ENCODE measurements around the gene ELP4. TPM values are rescaled to one million over a fixed set of nuclear protein-coding genes. Genes with fewer than 3 reads are reported as not detected.

ELP4 gene
- total RNA-seq, 1 experiment from 2014 or later = 15.2 TPM

- Histone ChIP-seq H3K27ac (ENCODE audit: insufficient read length, low read depth, low read length) (no peak overlapping the region), H4K91ac (ENCODE audit: insufficient read length, low read depth, low read length) (no peak overlapping the region), H3K4me1 (ENCODE audit: insufficient read depth, low read length) (no peaks in the 10 kb centered on the region), H3K9me3 (ENCODE audit: control insufficient read depth, low read depth, low read length) (no peaks in the 10 kb centered on the region), H2BK12ac (ENCODE audit: insufficient read length, low read depth, low read length) (no peak overlapping the region), H2AK5ac (ENCODE audit: insufficient read length, low read length) (no peak overlapping the region), H3K79me2 (ENCODE audit: insufficient read depth, low read length) (no peaks in the 10 kb centered on the region), H3K4me2 (ENCODE audit: insufficient read depth, insufficient read length, low read length) (no peak overlapping the region), H3K4ac (ENCODE audit: low read depth, low read length) (no peak overlapping the region), H3T11ph (ENCODE audit: low read length) (no peak overlapping the region), H4K5ac (ENCODE audit: insufficient read length, low read depth, low read length) (no peak overlapping the region), H2BK120ac (ENCODE audit: low read depth, low read length, poor library complexity, severe bottlenecking) (no peak overlapping the region), H4K8ac (replicated peaks; ENCODE audit: insufficient read length, low read depth, low read length) (no peak overlapping the region), H3K18ac (ENCODE audit: insufficient read length, low read depth, low read length) (no peak overlapping the region), H3K27me3 (ENCODE audit: insufficient read depth, low read length) (no peaks in the 10 kb centered on the region), H3K9ac (ENCODE audit: extremely low read depth, insufficient read length, low read length) (no peak overlapping the region), H3K14ac (ENCODE audit: insufficient read depth, low read length) (no peak overlapping the region), H2BK20ac (ENCODE audit: low read depth, low read length, poor library complexity, severe bottlenecking) (no peak overlapping the region), H3K23ac (ENCODE audit: insufficient read length, low read depth, low read length) (no peak overlapping the region), H3K79me1 (ENCODE audit: insufficient read depth, low read depth, low read length, poor library complexity, severe bottlenecking) (no peaks in the 10 kb centered on the region), H2BK5ac (ENCODE audit: insufficient read length, low read length) (no peak overlapping the region), H4K20me1 (ENCODE audit: control insufficient read depth, insufficient read depth, insufficient read length) (no peaks in the 10 kb centered on the region), H2AFZ (ENCODE audit: low read length) (no peak overlapping the region), H3K56ac (ENCODE audit: insufficient read length, low read depth, low read length) (no peak overlapping the region), H2BK15ac (ENCODE audit: low read depth, low read length) (no peak overlapping the region), H3K23me2 (ENCODE audit: insufficient read length, low read depth, low read length, poor library complexity, severe bottlenecking) (no peaks in the 10 kb centered on the region)
- Mint-ChIP-seq H3K36me3 (ENCODE audit: insufficient read depth in 1 of 3, low read depth in 3 of 3) (peaks cover 0 to 1% (median 0%) of the 10 kb centered on the region in 3 experiments; a peak in 1 of 7 replicates), H3K9me3 (no peaks in the 10 kb centered on the region), H3K4me1 (peaks cover 21 to 31% of the 10 kb centered on the region in 2 experiments), H3K27ac (no peak overlapping the region), H3K27me3 (ENCODE audit: low read depth) (no peaks in the 10 kb centered on the region), H3K4me3 (no peak overlapping the region)
- no peak for DNase-seq
- TF ChIP-seq CTCF (conservative IDR thresholded peaks at IDR 0.05) = no peak
- WGBS (ENCODE audit: extremely low coverage, insufficient read length, low lambda C conversion rate) = no CpG with 5 or more reads among the region's 3 CpGs
Observed at GRCh38 chr11:31720671-31721365, 211.3 kb downstream of the ELP4 start.

All from H9 (cell line).